ENCODE results near the gene CASKIN1.
"Not testable (repeated sequence)": the region's sequence is repeated elsewhere in the genome, so short reads cannot be mapped to it uniquely, and the experiment has no call there.

Gene CASKIN1

GRCh38 chr16:2196162-2196980 lies at the start of gene CASKIN1:
TSS of gene CASKIN1 (minus strand) at chr16:2196605. CDS start at chr16:2196432, 173 bp downstream.
- no peak for DNase-seq

GRCh38 chr16:2244926-2245795 lies 48.8 kb upstream of the CASKIN1 start:
- DNase-seq = no peak

GRCh38 chr16:2244301-2244700 lies 47.9 kb upstream of the CASKIN1 start:
- DNase-seq = no peak

GRCh38 chr16:2243781-2244180 lies 47.4 kb upstream of the CASKIN1 start:
- no peak for DNase-seq

- DNase-seq = no peak
Observed at GRCh38 chr16:2243031-2243528, 46.7 kb upstream of the CASKIN1 start.

- no peak for DNase-seq
Observed at GRCh38 chr16:2242598-2242997, 46.2 kb upstream of the CASKIN1 start.

- not testable (repeated sequence) for DNase-seq
Observed at GRCh38 chr16:2240331-2240730, 43.9 kb upstream of the CASKIN1 start.

GRCh38 chr16:2238838-2239675 lies 42.7 kb upstream of the CASKIN1 start:
- no peak for DNase-seq

GRCh38 chr16:2238150-2238837 lies 41.9 kb upstream of the CASKIN1 start:
- DNase-seq = no peak

- DNase-seq = no peak
Observed at GRCh38 chr16:2237493-2238149, 41.2 kb upstream of the CASKIN1 start.

- DNase-seq = no peak
Observed at GRCh38 chr16:2237102-2237482, 40.7 kb upstream of the CASKIN1 start.

GRCh38 chr16:2236337-2237101 lies 40.1 kb upstream of the CASKIN1 start, which contains the start of gene DNASE1L2:
TSS of gene DNASE1L2 (plus strand) at chr16:2236444. CDS start at chr16:2236817, 373 bp downstream.
- no peak for DNase-seq

GRCh38 chr16:2235695-2236336 lies 39.4 kb upstream of the CASKIN1 start:
- DNase-seq = no peak

- no peak for DNase-seq
Observed at GRCh38 chr16:2235234-2235651, 38.8 kb upstream of the CASKIN1 start.

GRCh38 chr16:2234813-2235170 lies 38.4 kb upstream of the CASKIN1 start:
- DNase-seq = no peak

- DNase-seq = no peak
Observed at GRCh38 chr16:2233872-2234812, 37.7 kb upstream of the CASKIN1 start.

- DNase-seq = no peak
Observed at GRCh38 chr16:2233046-2233775, 36.8 kb upstream of the CASKIN1 start.

Measured in kidney glomerular epithelial cell (primary cell).